Limb (tissue), 2 donors: ENCODE data around the gene UBXN1.
"Not testable (repeated sequence)": the region's sequence is repeated elsewhere in the genome, so short reads cannot be mapped to it uniquely, and the experiment has no call there.

Experiments
- DNase-seq, 2 donors: peaks; one replicate each; pipeline ENCODE4 v3.0.0-alpha.2; 2016; ENCODE audit errors: extremely low spot score in 2 of 2

Gene UBXN1

DNA sequence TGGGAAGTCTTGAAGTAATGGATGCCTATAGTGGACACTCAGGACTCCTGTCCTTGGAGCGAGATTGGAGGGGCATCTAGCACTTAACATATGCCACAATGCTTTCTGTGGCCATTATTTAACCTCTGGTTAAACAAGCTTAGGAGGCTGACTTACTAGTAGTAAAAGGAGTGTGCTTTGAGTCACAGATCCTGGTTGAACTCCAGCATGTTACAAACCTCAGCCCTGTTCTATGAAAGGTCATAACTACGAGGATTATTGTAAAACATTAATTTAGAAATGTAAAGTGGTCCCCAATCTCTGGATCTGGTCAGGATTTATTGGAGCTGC lies 5.7 kb downstream of the UBXN1 start:
- no peak for DNase-seq

DNA sequence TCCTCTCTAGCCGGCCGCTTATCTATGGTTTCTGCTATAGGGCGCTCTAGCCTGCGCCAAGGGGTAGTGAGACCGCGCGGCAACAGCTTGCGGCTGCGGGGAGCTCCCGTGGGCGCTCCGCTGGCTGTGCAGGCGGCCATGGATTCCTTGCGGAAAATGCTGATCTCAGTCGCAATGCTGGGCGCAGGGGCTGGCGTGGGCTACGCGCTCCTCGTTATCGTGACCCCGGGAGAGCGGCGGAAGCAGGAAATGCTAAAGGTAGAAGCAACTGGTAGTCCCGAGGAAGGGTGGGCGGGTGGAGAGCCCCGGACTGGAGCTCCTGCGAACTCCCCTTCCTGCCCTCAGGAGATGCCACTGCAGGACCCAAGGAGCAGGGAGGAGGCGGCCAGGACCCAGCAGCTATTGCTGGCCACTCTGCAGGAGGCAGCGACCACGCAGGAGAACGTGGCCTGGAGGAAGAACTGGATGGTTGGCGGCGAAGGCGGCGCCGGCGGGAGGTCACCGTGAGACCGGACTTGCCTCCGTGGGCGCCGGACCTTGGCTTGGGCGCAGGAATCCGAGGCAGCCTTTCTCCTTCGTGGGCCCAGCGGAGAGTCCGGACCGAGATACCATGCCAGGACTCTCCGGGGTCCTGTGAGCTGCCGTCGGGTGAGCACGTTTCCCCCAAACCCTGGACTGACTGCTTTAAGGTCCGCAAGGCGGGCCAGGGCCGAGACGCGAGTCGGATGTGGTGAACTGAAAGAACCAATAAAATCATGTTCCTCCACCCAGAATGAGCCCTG lies 7.1 kb downstream of the UBXN1 start, which contains the start of the genes LBHD1 and UQCC3:
TSS of gene LBHD1 (minus strand) at position 660 of the 782 bp plus-strand sequence. CDS start 2,236 bp downstream, outside the sequence.
TSS of gene UQCC3 (plus strand) at position 66 of the 782 bp plus-strand sequence. CDS start at position 139, 73 bp downstream.
- peak; percentile 87 to 88 for DNase-seq

DNA sequence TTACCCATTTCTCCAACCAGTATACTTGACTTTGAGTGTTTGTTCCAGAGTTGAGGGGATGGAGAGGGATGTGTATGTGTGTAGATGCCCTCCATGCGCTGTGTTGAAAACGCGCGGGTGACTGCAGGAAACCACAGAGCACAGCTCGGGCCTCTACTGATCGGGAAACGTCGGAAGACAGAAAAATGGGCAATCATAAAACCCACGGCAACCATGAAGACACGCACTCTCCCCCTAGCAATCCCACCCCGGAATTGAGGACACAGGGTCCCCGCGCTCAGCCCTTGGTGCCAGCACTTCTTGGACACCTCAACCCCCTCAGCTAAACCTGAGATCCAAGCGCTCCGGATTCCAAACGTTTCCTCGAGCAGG lies 7.7 kb downstream of the UBXN1 start:
- DNase-seq: no peak

GRCh38 chr11:62669420-62670161 lies 9.3 kb downstream of the UBXN1 start:
- DNase-seq: no peak

- no peak for DNase-seq
Observed at GRCh38 chr11:62667460-62667859, 11.4 kb downstream of the UBXN1 start.

DNA sequence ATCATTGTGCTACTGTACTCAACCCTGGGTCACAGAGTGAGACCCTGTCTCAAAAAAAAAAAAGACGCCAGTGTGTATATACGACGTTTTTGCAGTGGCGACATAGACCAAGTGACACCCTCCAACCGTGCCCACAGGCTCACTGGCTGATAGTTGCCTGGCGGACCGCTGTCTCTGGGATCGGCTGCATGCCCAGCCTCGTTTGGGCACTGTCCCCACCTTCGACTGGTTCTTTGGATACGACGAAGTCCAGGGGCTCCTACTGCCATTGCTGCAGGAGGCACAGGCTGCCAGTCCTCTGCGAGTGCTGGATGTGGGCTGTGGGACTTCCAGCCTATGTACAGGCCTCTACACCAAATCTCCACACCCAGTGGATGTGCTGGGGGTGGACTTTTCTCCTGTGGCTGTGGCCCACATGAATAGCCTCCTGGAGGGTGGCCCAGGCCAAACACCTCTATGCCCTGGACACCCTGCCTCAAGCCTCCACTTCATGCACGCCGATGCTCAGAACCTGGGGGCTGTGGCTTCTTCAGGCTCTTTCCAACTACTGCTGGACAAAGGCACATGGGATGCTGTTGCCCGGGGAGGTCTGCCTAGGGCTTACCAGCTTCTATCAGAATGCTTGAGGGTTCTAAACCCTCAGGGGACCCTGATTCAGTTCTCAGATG lies 12.5 kb downstream of the UBXN1 start:
- no peak for DNase-seq

DNA sequence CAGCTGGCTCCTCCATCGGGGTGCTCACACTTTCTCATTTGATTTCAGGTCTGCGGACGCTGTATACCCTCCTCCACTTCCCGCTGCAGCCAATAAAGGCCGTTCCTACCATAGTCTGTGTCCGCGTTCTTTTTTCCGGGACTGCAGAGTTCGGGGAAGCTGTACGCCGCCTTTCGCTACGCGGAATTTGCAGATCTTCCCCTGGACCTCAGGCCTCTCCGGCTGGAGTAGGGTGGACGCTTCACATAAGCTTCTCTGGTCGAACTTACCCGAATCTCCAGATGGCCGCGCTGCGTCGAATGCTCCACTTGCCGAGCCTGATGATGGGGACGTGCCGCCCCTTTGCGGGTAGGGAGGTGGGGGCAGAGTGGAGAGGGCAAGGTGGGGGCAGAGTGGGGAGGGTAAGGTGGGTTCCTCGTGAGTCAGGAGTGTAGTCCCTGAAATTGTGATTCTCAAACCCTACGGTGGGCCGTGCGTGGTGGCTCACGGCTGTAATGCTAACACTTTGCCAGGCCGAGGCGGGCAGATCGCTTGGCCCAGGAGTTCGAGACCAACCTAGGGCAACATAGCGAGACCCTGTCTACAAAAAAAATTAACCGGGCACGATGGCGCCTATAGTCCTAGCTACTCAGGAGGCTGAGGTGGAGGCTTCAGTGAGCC lies 13.1 kb downstream of the UBXN1 start:
- DNase-seq: no peak

DNA sequence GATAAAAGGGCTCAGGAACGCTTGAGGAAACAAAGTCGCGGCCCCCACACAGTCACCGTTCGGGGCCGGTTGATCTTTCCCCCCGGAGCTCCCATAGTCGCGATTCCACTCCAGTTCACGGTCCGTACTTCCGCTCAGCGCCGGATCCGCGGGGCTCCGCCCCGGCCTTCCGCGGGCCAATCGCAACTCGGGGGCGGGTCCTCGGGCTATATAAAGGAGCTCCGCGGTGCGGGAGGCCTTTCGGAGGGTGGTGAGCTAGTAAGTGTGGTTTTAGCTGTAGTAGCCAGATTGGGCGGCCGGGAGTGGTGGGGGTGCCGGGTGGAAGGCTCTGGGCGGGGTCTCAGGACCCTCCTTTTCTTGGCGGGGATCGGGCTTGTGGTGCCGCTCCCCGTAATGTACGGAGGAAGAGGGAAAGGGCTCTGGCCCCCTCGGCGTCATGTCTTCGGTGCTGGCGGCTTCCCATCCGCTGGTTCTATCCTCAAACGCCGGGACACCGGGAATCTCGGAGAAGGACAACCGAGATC lies 13.7 kb downstream of the UBXN1 start, which contains the start of the genes C11orf98 and CSKMT:
TSS of gene C11orf98 (minus strand) at position 136 of the 524 bp plus-strand sequence. CDS start at position 95, 41 bp downstream.
TSS of gene CSKMT (plus strand) at position 238 of the 524 bp plus-strand sequence. CDS start 568 bp downstream, outside the sequence.
- DNase-seq: peak; percentile 94 to 98

DNA sequence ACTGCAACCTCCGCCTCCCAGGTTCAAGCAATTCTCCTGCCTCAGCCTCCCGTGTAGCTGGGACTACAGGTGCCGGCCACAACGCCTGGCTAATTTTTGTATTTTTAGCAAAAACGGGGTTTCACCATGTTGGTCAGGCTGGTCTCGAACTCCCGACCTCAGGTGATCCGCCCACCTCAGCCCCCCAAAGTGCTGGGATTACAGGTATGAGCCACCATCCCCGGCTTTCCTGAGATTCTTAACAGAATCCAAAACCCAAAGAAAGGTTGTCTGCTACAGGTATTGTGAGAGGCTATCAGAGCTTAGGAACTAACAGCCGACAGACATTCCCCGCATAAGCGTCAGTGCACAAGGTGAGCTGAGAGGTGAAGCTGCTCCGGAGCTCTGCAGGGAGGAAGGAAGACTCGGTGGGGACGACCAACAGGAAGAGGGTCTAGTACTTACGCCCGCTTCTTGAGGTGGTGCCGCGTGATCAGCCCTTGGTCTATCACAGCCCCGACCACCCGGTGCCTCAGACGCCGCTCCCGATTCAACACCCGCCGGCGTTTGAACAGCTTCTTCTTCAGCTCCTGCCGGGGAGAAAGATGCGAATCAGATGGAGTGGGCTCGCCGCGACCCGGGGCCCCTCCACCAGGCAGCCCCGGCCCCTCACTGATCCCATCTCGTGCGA lies 14.3 kb downstream of the UBXN1 start:
- no peak for DNase-seq

DNA sequence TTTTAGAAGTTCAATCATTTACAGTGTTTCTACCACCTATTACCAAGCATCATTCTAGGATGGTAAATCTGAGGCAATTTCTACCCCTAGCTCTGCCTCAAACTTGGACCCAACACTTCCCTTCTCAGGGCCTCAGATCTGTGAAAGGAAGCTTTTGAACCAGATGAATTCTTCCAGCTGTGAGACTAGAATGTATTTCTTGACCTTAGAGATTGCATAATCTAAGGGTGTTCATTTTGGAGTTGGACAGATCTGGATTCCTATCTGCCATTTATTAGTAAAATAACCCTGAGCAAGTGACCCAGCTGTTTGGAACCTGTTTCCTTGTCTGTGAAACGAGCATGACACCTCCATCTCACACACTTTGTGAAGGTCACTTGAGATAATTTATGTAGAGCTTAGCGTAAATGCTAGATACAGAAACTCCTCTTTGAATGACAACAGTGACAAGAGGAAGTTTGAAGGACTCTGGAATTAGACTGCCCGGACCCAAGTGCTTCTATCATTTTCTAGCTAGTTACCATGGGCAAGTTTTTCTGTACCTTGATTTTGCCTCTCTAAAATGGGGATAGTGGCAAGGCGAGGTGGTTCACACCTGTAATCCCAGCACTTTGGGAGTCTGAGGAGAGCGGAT lies 22.0 kb downstream of the UBXN1 start:
- DNase-seq: no peak

DNA sequence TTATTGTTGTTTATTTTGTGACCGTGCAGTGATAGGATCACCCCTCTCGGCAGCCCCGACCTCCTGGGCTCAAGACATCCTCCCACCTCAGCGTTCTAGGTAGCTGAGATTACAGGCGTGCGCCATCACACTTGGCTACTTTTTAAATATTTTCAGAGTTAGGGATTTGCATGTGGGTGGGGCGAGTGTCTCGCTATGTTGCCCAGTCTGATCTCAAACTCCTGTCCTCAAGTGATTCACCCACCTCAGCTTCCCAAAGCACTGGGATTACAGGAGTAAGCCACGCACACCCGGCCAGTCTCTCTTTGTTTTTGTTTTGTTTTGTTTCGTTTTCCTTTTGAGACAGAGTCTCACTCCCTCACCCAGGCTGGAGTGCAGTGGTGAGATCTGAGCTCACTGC lies 24.6 kb downstream of the UBXN1 start:
- DNase-seq: no peak

- no peak for DNase-seq
Observed at GRCh38 chr11:62652161-62653006, 26.5 kb downstream of the UBXN1 start.

DNA sequence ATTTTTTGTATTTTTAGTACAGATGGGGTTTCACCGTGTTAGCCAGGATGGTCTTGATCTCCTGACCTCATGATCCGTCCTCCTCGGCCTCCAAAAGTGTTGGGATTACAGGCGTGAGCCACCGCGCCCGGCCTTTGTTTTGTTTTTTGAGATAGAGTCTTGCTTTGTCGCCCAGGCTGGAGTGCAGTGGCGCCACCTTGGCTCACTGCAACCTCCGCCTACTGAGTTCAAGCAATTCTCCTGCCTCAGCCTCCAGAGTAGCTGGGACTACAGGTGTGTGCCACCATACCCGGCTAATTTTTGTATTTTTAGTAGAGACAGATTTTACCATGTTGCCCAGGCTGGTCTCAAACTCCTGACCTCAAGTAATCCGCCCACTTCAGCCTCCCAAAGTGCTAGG lies 28.6 kb downstream of the UBXN1 start:
- not testable (repeated sequence) for DNase-seq

- no peak for DNase-seq
Observed at GRCh38 chr11:62649486-62649885, 29.4 kb downstream of the UBXN1 start.

- DNase-seq: no peak
Observed at GRCh38 chr11:62648967-62649364, 29.9 kb downstream of the UBXN1 start.

DNA sequence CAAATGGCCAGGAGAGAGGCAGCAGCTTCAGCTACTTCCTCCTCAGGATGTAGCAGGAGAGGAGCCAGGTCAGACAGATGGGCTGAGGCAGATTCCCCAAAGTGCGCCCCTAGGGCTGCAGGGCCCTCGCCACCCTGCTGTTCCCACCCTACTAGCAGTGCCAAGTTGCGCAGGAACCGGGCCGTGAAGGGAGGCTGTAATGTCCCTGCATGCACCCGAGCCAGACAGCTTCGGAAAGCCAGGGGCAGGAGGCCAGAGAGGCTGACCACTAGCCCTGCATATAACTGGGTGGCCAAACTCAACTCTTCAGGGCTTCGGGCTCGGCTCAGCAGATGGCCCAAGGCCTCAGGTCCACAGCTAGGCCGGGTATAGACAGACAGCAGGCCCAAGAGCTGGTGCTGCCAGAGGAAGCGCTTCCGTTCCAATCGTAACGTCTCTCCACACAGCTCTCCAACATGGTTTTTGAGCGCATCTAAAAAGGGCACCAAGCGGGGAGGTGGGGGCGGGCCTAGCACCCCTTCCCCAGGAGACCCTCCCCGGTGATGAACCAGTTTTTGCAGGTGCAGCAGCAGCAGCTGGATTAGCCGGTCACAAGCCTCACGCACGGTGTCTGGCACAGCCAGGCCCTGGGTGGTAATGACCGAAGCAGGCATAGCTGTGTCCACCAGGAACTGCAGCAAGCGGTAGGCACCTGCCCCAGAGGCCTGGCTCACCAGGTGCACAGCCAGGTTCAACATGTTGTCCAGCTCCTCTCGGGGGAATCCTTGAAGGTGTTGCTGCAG lies 30.5 kb downstream of the UBXN1 start:
- DNase-seq: no peak

- DNase-seq: no peak
Observed at GRCh38 chr11:62647609-62648005, 31.3 kb downstream of the UBXN1 start.

DNA sequence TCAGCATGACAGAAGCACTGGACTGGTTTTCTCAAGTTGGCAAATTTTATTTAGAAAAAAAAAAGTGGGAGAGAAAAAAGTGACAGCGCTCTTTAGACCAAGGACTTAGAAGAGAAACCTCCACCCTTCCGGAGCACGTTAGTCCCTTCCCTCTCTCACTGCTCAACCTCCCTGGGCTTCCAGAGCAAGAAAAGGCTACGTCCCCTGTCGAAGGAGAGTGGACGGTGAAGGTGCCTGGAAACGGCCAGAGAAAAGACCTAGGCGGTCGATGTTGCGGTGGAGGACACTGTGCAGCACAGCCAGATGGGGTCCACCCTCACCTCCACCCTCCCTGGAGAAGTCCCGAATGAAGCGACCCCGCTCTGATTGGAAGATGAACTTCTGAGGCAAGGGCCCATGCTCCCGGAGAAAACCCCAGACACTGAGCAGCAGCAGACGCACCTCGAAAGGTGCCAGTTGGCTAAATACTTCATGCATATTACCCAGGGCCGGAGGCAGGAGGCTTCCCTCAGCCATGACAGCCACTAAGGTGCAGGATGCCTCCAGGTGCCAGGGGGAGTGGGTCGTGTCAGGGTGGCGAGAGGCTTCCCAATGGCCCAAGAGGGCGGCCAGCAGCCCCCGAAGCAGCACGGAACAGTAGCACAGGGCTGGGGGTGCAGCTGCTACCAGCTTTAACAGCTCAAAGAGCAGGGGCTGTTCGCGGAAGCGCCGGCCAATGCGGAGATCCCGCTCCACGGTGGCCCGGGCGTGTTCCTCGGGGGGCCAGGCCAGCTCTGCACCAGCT lies 31.9 kb downstream of the UBXN1 start:
- DNase-seq: no peak
